SH-SY5Y (cell line): ENCODE results near the gene SASH3.

ENCODE experiments used
- GATA2 ChIP-seq: IDR thresholded peaks from 2 replicates; pipeline ENCODE4 v1.6.1; 2011; ENCODE audit warnings: mild to moderate bottlenecking, low read depth, low read length
- GATA3 ChIP-seq: IDR thresholded peaks from 2 replicates; pipeline ENCODE4 v1.6.1; 2011; ENCODE audit warnings: low read depth, mild to moderate bottlenecking, low read length, moderate library complexity

DNA sequence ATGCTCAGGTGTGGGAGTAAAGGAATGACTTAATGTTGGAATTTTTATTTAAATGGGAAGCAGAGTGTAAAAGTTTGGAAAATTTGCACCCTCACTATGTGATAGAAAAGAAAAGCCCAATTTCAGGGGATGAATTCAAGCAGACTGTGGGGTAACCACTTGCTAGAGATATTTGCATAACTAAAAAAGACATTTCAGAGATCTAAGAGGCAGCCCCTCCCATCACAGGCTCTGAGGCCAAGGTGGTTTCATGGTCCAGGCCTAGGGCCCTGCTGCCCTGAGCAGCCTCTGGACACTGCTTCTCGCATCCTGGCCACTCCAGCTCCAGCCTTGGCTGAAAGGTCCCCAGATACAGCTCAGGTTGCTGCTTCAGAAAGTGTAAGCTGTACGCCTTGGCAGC is 46.9 kb upstream of the SASH3 start:
- TF ChIP-seq GATA2 (no peak), GATA3 (no peak)
